ENCODE results near the gene MS4A12.
"Not testable (repeated sequence)": the region's sequence is repeated elsewhere in the genome, so short reads cannot be mapped to it uniquely, and the experiment has no call there.

The MS4A12 gene

GRCh38 chr11:60492488-60493009 lies at the start of gene MS4A12:
TSS of gene MS4A12 (plus strand) at chr11:60492778. CDS start at chr11:60497319, 4,541 bp downstream.
- DNase-seq: no peak

- DNase-seq: no peak
Measured at GRCh38 chr11:60447070-60447469, 45.5 kb upstream of the MS4A12 start.

- no peak for DNase-seq
Measured at GRCh38 chr11:60447846-60448245, 44.7 kb upstream of the MS4A12 start.

GRCh38 chr11:60451185-60451584 lies 41.4 kb upstream of the MS4A12 start:
- DNase-seq: not testable (repeated sequence)

- no peak for DNase-seq
Measured at GRCh38 chr11:60454212-60454611, 38.4 kb upstream of the MS4A12 start.

GRCh38 chr11:60455531-60456042 lies 37.0 kb upstream of the MS4A12 start, which contains the start of gene MS4A1:
TSS of gene MS4A1 (plus strand) at chr11:60455847. CDS start at chr11:60462375, 6,528 bp downstream.
- no peak for DNase-seq

- no peak for DNase-seq
Measured at GRCh38 chr11:60457576-60457975, 35.0 kb upstream of the MS4A12 start.

GRCh38 chr11:60459345-60459744 lies 33.2 kb upstream of the MS4A12 start:
- DNase-seq: no peak

GRCh38 chr11:60468829-60469228 lies 23.7 kb upstream of the MS4A12 start:
- DNase-seq: no peak

- DNase-seq: no peak
Measured at GRCh38 chr11:60469723-60470122, 22.9 kb upstream of the MS4A12 start.

GRCh38 chr11:60477035-60477445 lies 15.5 kb upstream of the MS4A12 start:
- DNase-seq: no peak

- DNase-seq: no peak
Measured at GRCh38 chr11:60482361-60482760, 10.2 kb upstream of the MS4A12 start.

GRCh38 chr11:60485987-60486386 lies 6.6 kb upstream of the MS4A12 start:
- DNase-seq: no peak

- no peak for DNase-seq
Measured at GRCh38 chr11:60493454-60493853, 876 bp downstream of the MS4A12 start.

GRCh38 chr11:60498399-60498798 lies 5.8 kb downstream of the MS4A12 start:
- no peak for DNase-seq

- no peak for DNase-seq
Measured at GRCh38 chr11:60498853-60499252, 6.3 kb downstream of the MS4A12 start.

- no peak for DNase-seq
Measured at GRCh38 chr11:60500276-60500910, 7.8 kb downstream of the MS4A12 start.

- DNase-seq: no peak
Measured at GRCh38 chr11:60502221-60502775, 9.7 kb downstream of the MS4A12 start.

- DNase-seq: no peak
Measured at GRCh38 chr11:60504219-60504905, 11.8 kb downstream of the MS4A12 start.

GRCh38 chr11:60509609-60510008 lies 17.0 kb downstream of the MS4A12 start:
- DNase-seq: not testable (repeated sequence)

GRCh38 chr11:60510209-60510608 lies 17.6 kb downstream of the MS4A12 start:
- DNase-seq: not testable (repeated sequence)

- no peak for DNase-seq
Measured at GRCh38 chr11:60511393-60511792, 18.8 kb downstream of the MS4A12 start.

GRCh38 chr11:60512651-60513225 lies 20.2 kb downstream of the MS4A12 start:
- no peak for DNase-seq
